ENCODE results near the gene ZNF526.

Gene ZNF526

GRCh38 chr19:42175952-42176648 is 44.0 kb upstream of the ZNF526 start:
- H3K4me3 ChIP-seq (ENCODE audit: insufficient read length, low read depth) = peak overlapping the region; percentile 9

DNA sequence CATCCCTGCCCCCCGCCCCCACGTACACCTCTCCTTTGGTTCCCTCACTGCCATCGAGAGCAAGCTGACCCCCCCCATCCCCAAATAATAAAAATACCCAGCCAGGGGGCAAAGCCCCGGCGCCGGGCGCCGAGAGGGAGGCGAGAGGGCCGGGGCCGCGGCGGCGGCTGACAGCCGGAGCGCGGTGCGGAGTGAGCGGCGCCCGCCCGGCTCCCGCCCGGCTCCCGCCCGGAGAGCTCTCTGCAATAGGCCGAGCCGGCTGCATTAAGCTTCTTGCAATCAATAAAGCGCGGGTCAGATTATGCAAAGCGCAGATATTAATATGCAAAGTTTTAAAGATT is 43.5 kb upstream of the ZNF526 start:
- TF ChIP-seq YY1 (IDR thresholded peaks at IDR 0.05; ENCODE audit: insufficient read depth, insufficient read length) (no peak), ZNF274 (IDR thresholded peaks at IDR 0.05; ENCODE audit: low read depth, low read length) (no peak), SUZ12 (IDR thresholded peaks at IDR 0.05; ENCODE audit: extremely low read depth, insufficient read depth, insufficient read length) (no peak)
- Histone ChIP-seq H3K4me3 (ENCODE audit: insufficient read length, low read depth) (peak overlapping the region; percentile 6), H3K9me3 (ENCODE audit: insufficient read depth, low read length) (no peaks in the 10 kb centered on the region), H3K4me1 (ENCODE audit: insufficient read depth, insufficient read length) (peaks cover 2% of the 10 kb centered on the region), H3K36me3 (ENCODE audit: insufficient read depth, insufficient read length, low read length) (no peaks in the 10 kb centered on the region), H3K27me3 (ENCODE audit: insufficient read depth, insufficient read length) (peaks cover 83% of the 10 kb centered on the region), H3K9ac (ENCODE audit: insufficient read length, low read depth) (no peak overlapping the region)
- no peak for DNase-seq (ENCODE audit: low read depth, low spot score)

More at GRCh38 chr19:42175952-42176648, 44.0 kb upstream of the ZNF526 start:
- Histone ChIP-seq H3K36me3 (ENCODE audit: insufficient read depth, insufficient read length, low read length) (no peaks in the 10 kb centered on the region), H3K4me1 (ENCODE audit: insufficient read depth, insufficient read length) (peaks cover 2% of the 10 kb centered on the region), H3K9me3 (ENCODE audit: insufficient read depth, low read length) (no peaks in the 10 kb centered on the region), H3K27me3 (ENCODE audit: insufficient read depth, insufficient read length) (peaks cover 80% of the 10 kb centered on the region), H3K9ac (ENCODE audit: insufficient read length, low read depth) (no peak overlapping the region)
- TF ChIP-seq ZNF274 (IDR thresholded peaks at IDR 0.05; ENCODE audit: low read depth, low read length) = no peak
- TF ChIP-seq YY1 (IDR thresholded peaks at IDR 0.05; ENCODE audit: insufficient read depth, insufficient read length) = no peak
- no peak for TF ChIP-seq SUZ12 (IDR thresholded peaks at IDR 0.05; ENCODE audit: extremely low read depth, insufficient read depth, insufficient read length)
- peak; percentile 15 for DNase-seq (ENCODE audit: low read depth, low spot score)

- Histone ChIP-seq H3K27me3 (ENCODE audit: insufficient read depth, insufficient read length) (peaks cover 88% of the 10 kb centered on the region), H3K4me1 (ENCODE audit: insufficient read depth, insufficient read length) (peaks cover 2% of the 10 kb centered on the region), H3K36me3 (ENCODE audit: insufficient read depth, insufficient read length, low read length) (no peaks in the 10 kb centered on the region), H3K9ac (ENCODE audit: insufficient read length, low read depth) (peak overlapping the region; percentile 26), H3K9me3 (ENCODE audit: insufficient read depth, low read length) (no peaks in the 10 kb centered on the region), H3K4me3 (ENCODE audit: insufficient read length, low read depth) (peak overlapping the region; percentile 11)
- TF ChIP-seq ZNF274 (IDR thresholded peaks at IDR 0.05; ENCODE audit: low read depth, low read length) (no peak), YY1 (IDR thresholded peaks at IDR 0.05; ENCODE audit: insufficient read depth, insufficient read length) (no peak), SUZ12 (IDR thresholded peaks at IDR 0.05; ENCODE audit: extremely low read depth, insufficient read depth, insufficient read length) (no peak)
- peak; percentile 60 for DNase-seq (ENCODE audit: low read depth, low spot score)
Observed at GRCh38 chr19:42176990-42177685, 43.0 kb upstream of the ZNF526 start.

DNA sequence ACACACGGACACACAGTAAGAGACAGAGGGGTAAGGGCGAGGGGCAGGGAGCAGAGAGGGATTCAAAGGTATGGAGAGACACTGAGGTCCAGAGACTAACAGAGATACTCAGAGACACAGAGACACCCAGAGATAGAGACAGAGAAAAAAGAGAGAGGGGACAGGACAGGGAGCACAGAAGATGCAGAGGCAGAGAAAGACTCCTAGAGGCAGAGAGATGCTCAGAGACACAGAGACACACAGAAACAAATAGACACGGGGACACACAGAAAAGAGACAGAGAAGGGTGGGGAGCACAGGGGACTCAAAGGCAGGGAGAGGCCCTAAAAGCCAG is 42.5 kb upstream of the ZNF526 start:
- no peak overlapping the region for H3K9ac ChIP-seq (ENCODE audit: insufficient read length, low read depth)

GRCh38 chr19:42178791-42179674 is 41.1 kb upstream of the ZNF526 start:
- Histone ChIP-seq H3K4me1 (ENCODE audit: insufficient read depth, insufficient read length) (peaks cover 2% of the 10 kb centered on the region), H3K9me3 (ENCODE audit: insufficient read depth, low read length) (no peaks in the 10 kb centered on the region), H3K9ac (ENCODE audit: insufficient read length, low read depth) (no peak overlapping the region), H3K27me3 (ENCODE audit: insufficient read depth, insufficient read length) (peaks cover 80% of the 10 kb centered on the region), H3K36me3 (ENCODE audit: insufficient read depth, insufficient read length, low read length) (no peaks in the 10 kb centered on the region), H3K4me3 (ENCODE audit: insufficient read length, low read depth) (no peak overlapping the region)
- TF ChIP-seq ZNF274 (IDR thresholded peaks at IDR 0.05; ENCODE audit: low read depth, low read length) (no peak), YY1 (IDR thresholded peaks at IDR 0.05; ENCODE audit: insufficient read depth, insufficient read length) (no peak), SUZ12 (IDR thresholded peaks at IDR 0.05; ENCODE audit: extremely low read depth, insufficient read depth, insufficient read length) (peak; percentile 59)
- DNase-seq (ENCODE audit: low read depth, low spot score) = peak; percentile 11

More for the DNA sequence above, 42.5 kb upstream of the ZNF526 start:
- Histone ChIP-seq H3K4me3 (ENCODE audit: insufficient read length, low read depth) (no peak overlapping the region), H3K9me3 (ENCODE audit: insufficient read depth, low read length) (no peaks in the 10 kb centered on the region), H3K27me3 (ENCODE audit: insufficient read depth, insufficient read length) (peaks cover 90% of the 10 kb centered on the region), H3K4me1 (ENCODE audit: insufficient read depth, insufficient read length) (peaks cover 2% of the 10 kb centered on the region), H3K36me3 (ENCODE audit: insufficient read depth, insufficient read length, low read length) (no peaks in the 10 kb centered on the region)
- TF ChIP-seq SUZ12 (IDR thresholded peaks at IDR 0.05; ENCODE audit: extremely low read depth, insufficient read depth, insufficient read length) (no peak), ZNF274 (IDR thresholded peaks at IDR 0.05; ENCODE audit: low read depth, low read length) (no peak), YY1 (IDR thresholded peaks at IDR 0.05; ENCODE audit: insufficient read depth, insufficient read length) (no peak)
- DNase-seq (ENCODE audit: low read depth, low spot score) = no peak

GRCh38 chr19:42184401-42184861 is 35.7 kb upstream of the ZNF526 start:
- Histone ChIP-seq H3K27me3 (ENCODE audit: insufficient read depth, insufficient read length) (peaks cover 30% of the 10 kb centered on the region), H3K9ac (ENCODE audit: insufficient read length, low read depth) (no peak overlapping the region), H3K36me3 (ENCODE audit: insufficient read depth, insufficient read length, low read length) (no peaks in the 10 kb centered on the region), H3K4me1 (ENCODE audit: insufficient read depth, insufficient read length) (no peaks in the 10 kb centered on the region), H3K9me3 (ENCODE audit: insufficient read depth, low read length) (no peaks in the 10 kb centered on the region), H3K4me3 (ENCODE audit: insufficient read length, low read depth) (no peak overlapping the region)
- peak; percentile 66 for DNase-seq (ENCODE audit: low read depth, low spot score)
- TF ChIP-seq YY1 (IDR thresholded peaks at IDR 0.05; ENCODE audit: insufficient read depth, insufficient read length) (no peak), SUZ12 (IDR thresholded peaks at IDR 0.05; ENCODE audit: extremely low read depth, insufficient read depth, insufficient read length) (no peak), ZNF274 (IDR thresholded peaks at IDR 0.05; ENCODE audit: low read depth, low read length) (no peak)

Measured in NT2/D1 (cell line).